GM19193 (cell line): ENCODE data around the gene STX11.

Experiments
- POLR2A ChIP-seq: IDR thresholded peaks from 4 replicates; pipeline ENCODE4 v1.6.1; 2011; ENCODE audit not compliant: insufficient read depth, insufficient read length; ENCODE audit errors: extremely low read depth

The STX11 gene

GRCh38 chr6:144179237-144179636, 28.9 kb downstream of the STX11 start:
- TF ChIP-seq POLR2A = no peak

- TF ChIP-seq POLR2A = no peak
These were observed 29.5 kb downstream of the STX11 start for GRCh38 chr6:144179828-144180227.

- TF ChIP-seq POLR2A = no peak
These were observed 31.3 kb downstream of the STX11 start for GRCh38 chr6:144181639-144182038.

- TF ChIP-seq POLR2A = no peak
These were observed 35.0 kb downstream of the STX11 start for GRCh38 chr6:144185133-144185836.

- no peak for TF ChIP-seq POLR2A
These were observed 36.7 kb downstream of the STX11 start for GRCh38 chr6:144186817-144187625.

- no peak for TF ChIP-seq POLR2A
These were observed 39.0 kb downstream of the STX11 start for GRCh38 chr6:144189351-144189750.

- TF ChIP-seq POLR2A = no peak
These were observed 39.8 kb downstream of the STX11 start for GRCh38 chr6:144190080-144190479.

GRCh38 chr6:144190593-144190992, 40.3 kb downstream of the STX11 start:
- no peak for TF ChIP-seq POLR2A

GRCh38 chr6:144193181-144193580, 42.9 kb downstream of the STX11 start:
- no peak for TF ChIP-seq POLR2A

GRCh38 chr6:144194293-144194810, 44.0 kb downstream of the STX11 start:
- no peak for TF ChIP-seq POLR2A

- no peak for TF ChIP-seq POLR2A
These were observed 45.5 kb downstream of the STX11 start for GRCh38 chr6:144195671-144196270.

GRCh38 chr6:144197919-144198318, 47.6 kb downstream of the STX11 start:
- no peak for TF ChIP-seq POLR2A

- no peak for TF ChIP-seq POLR2A
These were observed 52.7 kb downstream of the STX11 start for GRCh38 chr6:144202879-144203468.

- no peak for TF ChIP-seq POLR2A
These were observed 60.8 kb downstream of the STX11 start for GRCh38 chr6:144211160-144211559.

- no peak for TF ChIP-seq POLR2A
These were observed 63.0 kb downstream of the STX11 start for GRCh38 chr6:144213315-144213714.
